GM19240 (cell line): ENCODE measurements around the gene DNTT.
A peak's percentile ranks its signal among the peaks of the same experiment; 100 is the strongest.

ENCODE experiments used
- DNase-seq: peaks from one replicate; pipeline ENCODE4 v3.0.0; 2011; ENCODE audit warnings: low spot score; ENCODE audit not compliant: insufficient read length

Gene DNTT

DNA sequence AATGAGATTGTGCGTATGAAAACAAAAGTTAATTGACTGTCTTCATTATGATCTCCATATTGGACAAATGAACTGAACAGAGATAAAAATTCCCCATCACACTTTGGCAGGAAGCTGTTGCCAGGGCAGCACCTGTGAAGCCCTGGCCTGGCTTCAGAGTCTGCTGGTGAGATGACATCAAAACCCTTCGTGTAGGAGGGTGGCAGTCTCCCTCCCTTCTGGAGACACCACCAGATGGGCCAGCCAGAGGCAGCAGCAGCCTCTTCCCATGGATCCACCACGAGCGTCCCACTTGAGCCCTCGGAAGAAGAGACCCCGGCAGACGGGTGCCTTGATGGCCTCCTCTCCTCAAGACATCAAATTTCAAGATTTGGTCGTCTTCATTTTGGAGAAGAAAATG is at the start of gene DNTT:
DNTT (plus strand) TSS at position 205 of the 400 bp plus-strand sequence; CDS start at position 269, 64 bp downstream.
- DNase-seq = no peak

DNA sequence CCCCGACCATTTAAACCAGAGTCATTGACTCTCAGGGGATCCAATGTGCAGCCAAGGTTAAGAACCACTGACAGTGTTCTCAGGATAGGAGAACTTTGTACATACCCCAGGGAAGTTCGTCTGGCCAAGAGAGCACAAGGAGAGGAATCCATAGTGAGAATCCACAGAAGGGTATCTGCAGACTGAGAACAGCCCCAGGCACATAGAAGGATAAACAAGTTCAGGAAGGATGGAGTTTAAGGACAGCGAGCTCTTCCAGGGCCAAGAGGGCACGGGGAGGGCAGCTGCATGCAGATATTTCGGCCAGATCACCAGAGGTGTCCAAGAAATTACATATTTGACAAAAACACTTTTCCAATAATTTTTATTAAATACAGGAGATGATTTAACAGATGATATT is 49.3 kb upstream of the DNTT start:
- DNase-seq = no peak

DNA sequence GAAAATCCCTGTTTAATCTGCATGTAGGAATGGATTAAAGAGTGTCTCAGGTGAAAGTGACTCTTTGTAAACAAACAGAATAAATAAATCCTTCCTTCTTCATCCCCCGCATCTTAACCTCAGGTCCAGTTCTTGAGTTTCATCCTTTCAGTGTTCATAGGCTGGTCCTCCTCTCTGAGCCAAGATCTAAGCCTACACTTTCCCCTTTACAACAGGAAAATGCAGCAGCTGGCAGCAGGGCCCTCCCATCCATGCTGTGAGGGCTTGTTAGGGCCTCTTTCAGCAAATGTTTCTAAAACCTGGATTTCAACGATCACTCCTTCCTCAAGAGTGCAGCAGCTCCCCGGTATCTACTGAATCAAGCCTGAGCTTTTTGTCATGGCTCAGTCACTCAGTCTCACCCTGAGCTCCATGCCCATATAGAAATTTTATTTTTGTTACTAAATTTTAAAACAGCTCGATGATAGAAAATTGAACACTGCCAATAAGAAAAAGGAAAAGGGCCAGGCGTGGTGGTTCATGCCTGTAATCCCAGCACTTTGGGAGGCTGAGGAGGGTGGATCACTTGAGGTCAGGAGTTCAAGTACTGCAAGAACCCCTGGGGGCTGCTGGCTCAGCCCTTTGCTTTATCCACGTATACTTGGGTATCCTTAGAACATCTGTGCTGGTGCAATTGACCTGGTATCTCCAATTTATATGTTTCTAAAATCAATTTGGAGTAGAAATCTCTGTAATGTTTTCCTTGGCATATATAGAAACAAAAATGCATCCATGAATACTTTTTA is 48.5 kb upstream of the DNTT start:
- no peak for DNase-seq

DNA sequence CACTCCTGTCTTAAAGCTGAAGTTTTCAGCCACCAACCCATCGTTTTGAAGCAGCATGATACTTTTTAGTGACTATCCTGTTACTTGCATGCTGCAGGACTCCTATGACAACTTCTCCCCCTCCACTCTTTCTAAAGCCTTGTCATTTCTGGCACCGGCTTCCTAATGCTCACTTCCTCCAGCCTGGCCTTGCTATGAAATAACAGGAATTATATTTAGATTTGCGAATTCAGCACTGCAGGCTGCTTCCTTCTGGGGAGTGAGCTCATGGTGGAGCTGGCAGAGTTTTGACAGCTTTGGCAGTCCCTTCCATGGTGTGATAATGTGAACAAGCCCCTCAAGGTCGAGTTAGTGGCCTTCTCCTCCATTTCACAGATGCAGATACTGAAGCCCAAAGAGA is 46.3 kb upstream of the DNTT start:
- no peak for DNase-seq

DNA sequence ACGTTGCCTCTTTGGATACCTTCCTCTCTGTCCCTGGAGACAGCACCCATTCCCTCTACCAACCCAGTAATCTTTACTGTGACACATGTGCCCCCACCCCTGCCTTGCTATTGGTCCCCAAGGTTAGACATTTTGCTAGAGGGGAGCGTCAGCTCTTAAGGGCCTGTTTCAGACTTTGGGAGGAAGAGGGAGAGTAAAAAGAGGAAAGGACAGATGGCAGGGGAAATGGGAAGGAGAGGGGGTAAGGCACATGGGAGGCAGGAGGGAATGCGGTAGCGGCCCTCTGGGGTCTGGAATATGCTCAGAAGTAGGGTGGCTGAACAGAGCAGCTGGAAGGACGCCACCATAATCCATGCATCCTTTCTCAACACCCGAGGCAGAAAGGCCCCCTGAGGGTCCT is 45.1 kb upstream of the DNTT start:
- DNase-seq = no peak

DNA sequence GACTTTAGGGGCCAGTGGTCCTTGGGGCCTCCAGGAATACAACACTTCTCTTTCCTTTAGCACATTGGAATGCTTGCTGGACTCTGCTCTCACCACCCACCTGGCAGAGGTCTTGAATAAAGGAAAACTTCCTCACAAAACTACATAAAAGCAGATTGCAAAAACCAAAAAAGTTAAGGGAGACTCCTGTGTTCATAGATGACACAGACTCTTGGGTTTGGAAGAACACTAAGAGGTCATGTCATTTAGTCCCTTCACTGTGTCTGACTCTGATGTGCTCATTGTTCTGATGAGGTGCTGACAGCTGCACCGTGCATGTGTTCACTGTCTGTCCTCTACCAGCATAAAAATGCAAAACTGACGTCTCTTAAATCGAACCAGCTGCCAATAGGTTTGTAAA is 44.2 kb upstream of the DNTT start:
- no peak for DNase-seq

DNA sequence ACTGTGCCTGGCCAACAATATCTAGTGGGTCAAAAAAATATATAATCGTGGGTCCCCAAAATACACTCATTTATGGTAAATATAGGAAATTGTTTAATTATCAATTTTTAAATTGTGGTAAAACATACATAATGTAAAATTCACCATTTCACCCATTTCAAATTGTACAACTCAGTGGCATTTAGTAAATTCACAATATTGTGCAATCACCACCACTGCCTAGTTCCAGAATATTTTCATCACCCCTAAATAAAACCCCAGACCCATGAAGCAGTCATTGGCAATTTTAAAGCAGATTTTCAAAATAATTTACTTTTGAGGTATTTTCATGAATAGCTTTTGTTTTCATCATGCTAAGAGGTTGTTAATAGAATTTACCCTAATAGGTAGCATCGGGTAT is 43.1 kb upstream of the DNTT start:
- no peak for DNase-seq

DNA sequence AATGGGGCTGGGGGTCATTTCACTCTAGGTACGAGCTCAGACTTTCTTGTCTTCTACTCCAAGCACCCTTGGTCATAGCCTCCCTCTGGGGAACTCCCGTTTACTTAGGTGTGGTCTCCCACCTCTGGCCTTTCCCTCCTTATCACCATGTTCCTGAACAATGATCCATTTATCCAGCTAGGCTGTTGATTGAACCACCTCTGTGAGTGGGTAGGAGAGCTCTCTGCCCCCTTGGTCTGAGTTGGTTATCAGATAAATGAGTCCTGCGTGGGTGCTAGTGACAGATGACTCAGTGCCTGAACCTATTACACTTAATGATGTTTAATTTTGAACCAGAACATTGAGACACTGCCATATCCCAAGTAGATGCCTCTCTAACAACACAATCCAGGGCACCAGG is 42.3 kb upstream of the DNTT start:
- DNase-seq = no peak

DNA sequence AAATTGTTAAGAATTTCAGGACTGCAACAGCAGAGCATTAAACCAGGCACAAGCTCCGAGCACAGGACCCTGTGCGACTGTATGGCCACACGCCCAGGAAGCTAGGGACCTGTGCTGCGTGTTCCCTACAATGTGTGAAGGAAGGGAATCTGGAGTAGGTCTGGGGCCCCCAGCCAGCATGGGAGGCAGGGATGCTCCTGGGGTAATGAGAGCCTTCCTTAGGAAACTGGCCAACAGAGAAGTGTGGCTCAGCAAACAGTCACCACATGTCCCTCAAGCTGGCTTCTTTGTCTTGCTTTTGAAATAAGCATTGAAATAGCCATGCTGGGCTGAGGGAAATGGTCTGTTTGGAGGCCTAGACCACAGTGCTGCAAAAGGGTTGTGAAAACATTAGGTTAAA is 41.1 kb upstream of the DNTT start:
- no peak for DNase-seq

DNA sequence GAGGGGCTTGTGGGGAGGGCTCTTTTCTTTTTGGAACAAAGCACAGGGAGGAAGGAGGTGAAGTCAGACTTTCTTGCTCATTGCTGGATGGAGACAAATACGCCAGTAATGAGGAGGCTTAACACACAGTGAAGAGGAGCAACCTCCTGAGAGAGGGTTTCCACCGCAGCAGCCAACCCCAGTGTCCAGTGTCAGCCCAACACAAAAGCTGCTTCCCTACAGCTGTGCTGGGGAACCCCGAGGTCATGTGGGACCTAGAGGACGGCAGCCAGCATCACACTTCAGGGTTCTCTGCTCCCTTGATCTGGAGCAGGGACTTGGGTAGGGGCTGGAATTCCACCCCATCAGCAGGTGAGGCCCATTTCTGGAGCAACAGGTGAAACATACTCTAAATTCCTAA is 40.6 kb upstream of the DNTT start:
- DNase-seq = no peak

DNA sequence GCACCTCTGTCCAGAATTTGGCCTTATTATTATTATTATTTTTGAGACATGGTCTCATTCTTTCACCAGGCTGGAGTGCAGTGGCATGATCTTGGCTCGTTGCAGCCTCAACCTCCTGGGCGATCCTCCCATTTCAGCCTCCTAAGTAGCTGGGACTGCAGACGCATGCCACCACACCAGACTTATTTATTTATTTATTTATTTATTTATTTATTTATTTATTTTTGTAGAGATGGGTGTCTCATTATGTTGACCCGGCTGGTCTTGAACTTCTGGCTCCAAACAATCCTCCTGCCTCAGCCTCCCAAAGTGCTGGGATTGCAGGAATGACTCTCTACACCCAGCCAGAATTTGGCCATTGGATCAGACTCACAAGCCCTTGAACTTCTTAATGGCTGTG is 39.3 kb upstream of the DNTT start:
- DNase-seq = no peak

DNA sequence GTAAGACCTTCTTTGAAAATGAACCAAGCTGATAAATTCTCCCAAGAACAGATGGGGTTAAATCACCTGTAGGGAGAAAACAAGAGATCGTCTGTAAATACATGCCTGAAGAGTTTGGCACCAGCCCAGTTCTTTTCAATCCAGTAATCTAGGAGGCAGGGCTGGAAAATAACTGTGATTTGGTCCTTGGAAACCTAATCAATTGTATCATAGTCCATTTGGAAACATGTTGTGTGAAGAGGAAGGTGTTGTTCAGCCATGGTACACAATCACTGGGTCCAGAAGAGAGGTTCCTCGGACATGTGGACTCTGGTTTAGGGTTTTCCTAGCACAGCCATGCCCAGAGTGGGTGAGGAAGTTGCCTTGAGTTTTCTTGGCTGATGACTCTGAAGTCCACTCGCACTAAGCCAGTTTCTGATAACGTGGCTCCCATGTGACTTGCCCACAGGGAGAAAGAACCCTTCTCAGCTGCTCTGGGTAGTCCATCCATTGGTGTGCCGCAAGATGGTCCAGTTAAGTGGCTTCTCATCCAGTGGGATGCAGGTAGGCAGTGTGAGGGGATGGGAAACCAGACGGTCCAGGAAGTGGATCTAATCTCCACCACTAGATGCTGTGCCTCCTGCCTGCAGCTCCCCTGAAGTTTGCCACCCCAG is 38.0 kb upstream of the DNTT start:
- no peak for DNase-seq

DNA sequence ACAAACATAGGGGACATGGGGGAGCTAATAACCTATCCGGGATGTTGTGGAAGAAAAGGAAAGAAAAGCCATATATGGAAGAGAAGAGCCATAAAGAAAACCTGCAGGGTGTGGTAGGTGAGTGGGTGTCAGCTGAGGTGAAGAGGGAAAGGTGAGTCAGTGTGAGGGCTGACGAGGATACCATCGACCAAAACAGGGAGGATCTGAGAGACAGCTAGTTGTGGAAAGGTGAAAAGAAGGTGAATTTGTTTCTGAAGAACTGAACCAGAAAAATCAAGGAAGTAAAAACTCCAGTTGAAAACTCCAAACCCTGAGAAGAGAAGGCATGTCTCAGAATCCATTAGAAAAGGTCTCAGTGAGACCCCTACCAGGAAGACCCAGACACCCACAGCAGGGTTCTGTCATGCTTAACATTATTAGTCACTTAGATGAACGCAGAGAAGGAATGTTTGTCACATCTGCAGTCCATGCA is 37.0 kb upstream of the DNTT start:
- DNase-seq = no peak

DNA sequence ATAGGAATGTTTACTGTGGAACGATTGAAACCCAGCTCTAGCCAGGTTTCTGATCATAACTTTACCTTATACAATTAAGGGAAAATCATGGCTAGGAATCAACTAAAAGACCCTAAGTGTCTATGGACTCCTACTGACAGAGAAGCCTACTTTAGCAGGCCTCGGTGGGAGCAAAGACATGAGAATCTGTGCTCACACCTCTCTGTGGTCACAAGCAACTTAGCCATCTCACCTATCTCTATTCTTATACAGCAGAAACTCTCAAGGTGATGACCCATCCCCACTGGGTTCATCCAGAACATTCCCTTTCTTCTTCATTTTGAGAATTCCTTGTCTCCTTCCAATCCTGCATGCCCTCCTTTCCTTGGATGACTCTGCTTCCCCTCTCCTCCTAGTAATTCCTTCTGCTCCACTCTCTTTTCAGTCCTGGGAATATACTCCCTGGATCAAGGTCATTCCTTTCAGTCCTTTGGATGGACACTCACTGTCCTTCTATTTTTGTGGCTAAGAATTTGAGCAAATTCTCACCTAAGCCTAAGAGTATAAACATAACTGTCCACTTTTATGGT is 35.8 kb upstream of the DNTT start:
- DNase-seq = no peak

DNA sequence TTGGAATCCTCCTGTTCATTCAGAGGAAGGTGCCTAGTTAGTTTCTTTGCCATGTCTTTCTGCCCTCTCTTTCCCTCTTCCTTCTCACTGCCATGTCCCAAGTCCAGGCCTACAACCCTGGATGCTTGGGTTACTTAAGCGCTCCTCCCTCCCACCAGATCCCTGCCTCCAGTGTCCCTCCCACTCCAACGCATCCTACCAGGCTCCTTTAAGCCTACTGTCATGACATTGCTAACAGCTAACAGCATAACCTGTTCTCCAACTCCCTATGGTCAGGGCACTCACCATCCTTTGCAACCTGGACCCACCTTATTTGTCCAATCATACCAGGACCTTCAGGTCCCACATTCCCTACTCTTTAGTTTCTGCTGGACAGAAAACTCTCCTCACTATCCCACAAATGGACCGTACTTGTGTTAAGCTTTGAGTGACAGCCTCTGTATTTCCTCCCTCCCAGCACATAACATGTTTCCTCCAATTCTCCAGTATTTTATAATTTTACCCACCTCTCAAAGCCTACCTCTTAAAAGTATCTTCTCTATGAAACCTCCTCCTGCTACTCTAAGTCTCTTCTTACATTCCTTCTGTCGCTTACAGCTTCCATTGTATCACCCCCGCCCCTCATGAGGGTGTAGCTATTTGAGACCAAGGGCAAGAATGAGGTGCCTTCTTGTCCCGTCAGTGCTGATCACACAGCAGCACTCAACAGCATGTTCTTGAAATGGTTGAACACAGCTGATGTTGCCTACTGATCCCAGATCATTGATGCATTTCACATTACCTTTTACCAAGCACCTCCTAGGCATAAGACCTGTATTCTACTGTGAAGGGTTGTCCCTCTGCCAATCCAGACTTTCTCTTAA is 34.6 kb upstream of the DNTT start:
- no peak for DNase-seq

DNA sequence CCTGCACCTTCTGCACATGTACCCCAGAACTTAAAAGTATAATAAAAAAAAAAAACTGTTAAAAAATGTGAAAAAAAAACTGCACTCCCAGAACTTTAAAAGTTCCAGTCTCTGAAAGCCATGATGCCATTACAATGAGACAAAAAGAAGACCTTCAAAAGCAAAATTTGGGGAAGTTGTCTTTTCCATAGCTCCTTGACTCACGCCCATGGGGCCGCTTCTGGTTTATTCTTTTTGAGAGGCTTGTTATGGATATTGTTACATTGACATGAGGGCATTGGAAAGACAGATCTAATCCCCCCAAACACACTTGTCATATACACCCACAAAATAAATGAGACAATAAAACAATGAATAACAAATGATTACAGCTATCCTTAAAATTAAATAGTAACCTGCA is 33.7 kb upstream of the DNTT start:
- no peak for DNase-seq

DNA sequence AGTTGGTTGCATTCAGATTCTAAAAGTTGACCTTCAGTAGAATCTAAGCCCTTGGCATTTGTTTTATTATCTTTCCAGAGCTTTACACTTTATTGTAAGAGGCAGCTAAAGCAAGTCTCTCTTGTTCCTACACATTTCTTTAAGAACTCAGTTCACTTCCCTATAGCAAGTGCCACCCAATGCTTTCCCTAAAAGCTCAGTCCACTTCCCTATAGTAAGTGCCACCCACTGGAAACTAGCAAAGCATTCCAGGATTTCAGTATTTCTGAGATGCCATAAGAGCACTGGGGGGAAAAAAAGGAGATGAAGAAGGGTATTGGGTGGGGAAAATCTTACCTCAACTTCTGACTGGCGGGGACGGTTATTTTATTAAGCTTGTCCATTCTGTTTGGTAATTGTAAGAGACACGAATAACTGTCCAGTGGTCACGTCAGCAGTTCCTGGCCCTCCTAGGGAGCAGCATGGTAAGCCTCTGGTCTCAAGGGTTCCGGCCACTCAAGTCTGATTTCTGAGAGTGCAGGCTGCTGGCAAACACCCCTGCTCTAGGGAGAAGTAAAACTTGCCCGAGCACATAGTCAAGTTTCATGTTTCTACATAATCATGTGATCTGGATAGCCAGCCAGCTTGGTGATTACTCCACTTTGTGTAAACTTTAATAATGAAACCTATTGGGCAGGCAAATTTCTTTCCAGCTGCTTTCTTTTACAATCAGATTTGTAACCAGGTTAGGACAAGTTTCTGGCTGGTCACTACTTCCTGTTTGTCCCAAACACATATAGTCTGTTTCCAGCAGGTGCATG is 33.0 kb upstream of the DNTT start, which contains the start of gene BLNK:
BLNK (minus strand) TSS at position 554 of the 800 bp plus-strand sequence; CDS start at position 383, 171 bp downstream.
- peak; percentile 53 for DNase-seq

DNA sequence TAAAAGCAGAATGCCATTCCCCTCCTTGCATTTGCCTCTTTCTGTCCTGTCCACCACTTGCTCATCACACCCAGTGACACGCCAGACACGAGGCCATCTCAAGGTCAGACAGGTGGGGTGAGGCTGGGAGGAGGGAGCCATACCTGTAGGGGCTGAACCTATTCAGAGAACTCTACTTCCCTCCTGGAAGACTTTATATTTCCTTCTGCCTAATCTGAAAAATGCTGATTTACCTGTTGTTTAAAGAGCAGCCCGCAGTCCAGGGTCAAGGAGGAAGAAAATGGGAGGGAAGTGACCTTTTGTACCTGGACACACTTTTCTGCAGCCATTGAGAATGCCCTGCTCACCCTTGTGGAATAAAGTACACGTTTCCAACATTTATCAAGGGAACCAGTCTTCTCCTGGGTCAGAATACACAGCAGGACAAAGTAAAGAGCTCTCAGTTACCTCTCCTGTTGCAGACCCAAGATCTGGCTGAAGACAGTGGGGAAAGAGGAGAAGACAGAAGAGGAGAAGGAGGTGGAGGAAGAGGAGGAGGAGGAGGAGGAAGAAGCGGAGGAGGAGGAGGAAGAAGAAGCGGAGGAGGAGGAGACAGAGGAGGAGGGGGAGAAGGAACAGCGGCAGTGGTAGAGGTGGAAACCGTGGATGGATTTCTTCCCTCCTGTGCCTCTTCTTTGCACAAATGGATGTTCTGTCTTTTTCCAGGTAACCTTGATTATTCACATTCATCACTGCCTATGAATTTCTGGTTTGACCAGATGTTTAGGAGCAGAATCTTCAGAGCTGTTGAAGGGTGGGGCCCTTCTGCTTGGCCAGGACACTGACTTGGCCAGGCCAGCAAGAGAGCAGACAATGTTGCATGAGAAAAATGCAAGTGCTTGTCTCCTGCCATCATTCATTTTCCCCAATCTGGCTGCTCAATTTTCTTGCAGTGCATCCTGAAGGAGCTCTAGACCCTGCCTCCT is 31.6 kb upstream of the DNTT start:
- no peak for DNase-seq

DNA sequence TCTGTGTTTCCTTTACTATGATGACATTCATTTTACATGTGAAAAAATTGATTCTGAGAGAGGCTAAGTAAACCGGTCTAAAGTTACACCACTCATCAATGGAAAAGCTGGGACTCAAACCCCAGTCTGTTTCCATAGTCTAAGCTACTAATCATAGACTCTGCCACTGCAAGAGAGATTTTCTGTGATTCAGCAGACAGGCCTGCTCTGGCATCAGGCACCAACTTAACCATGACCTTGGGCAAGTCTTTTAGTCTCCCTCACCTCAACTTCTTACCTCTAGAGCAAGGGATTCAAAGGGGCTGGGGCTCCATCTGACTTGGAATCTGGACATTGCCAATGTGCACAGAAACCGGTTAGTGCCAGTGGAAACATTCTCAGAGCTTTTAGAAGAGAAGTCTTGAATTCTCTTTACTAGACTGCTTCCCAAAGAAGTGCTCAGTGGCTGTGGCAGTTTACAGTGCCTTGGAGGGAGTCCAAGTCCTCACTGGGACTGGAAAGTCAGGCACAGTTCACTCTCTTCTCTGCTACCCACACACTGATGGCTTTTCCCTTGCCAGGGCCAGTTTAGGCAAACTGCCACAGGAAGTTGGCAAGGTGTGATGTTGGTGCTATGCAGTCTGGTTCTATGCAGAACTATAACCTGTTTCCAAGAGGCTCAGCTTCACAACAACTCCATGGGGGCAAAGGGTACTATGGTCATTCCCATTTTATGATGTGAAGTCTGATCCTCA is 28.4 kb upstream of the DNTT start:
- no peak for DNase-seq
